Measurements from ENCODE around the gene NENF. TPM values are rescaled to one million over a fixed set of nuclear protein-coding genes. Genes with fewer than 3 reads are reported as not detected.

NENF gene
- total RNA-seq, 2 donors from 2014 or later: 43.4 to 43.9 TPM

- no peaks in the 10 kb centered on the region for H3K36me3 ChIP-seq
- no peaks in the 10 kb centered on the region for H3K27me3 ChIP-seq
- no peaks in the 10 kb centered on the region for H3K4me1 ChIP-seq
- TF ChIP-seq, protein P1, sequence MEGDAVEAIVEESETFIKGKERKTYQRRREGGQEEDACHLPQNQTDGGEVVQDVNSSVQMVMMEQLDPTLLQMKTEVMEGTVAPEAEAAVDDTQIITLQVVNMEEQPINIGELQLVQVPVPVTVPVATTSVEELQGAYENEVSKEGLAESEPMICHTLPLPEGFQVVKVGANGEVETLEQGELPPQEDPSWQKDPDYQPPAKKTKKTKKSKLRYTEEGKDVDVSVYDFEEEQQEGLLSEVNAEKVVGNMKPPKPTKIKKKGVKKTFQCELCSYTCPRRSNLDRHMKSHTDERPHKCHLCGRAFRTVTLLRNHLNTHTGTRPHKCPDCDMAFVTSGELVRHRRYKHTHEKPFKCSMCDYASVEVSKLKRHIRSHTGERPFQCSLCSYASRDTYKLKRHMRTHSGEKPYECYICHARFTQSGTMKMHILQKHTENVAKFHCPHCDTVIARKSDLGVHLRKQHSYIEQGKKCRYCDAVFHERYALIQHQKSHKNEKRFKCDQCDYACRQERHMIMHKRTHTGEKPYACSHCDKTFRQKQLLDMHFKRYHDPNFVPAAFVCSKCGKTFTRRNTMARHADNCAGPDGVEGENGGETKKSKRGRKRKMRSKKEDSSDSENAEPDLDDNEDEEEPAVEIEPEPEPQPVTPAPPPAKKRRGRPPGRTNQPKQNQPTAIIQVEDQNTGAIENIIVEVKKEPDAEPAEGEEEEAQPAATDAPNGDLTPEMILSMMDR (IDR thresholded peaks at IDR 0.05): no peak
- no peak overlapping the region for H3K27ac ChIP-seq
- no peak overlapping the region for H3K4me3 ChIP-seq
- no peaks in the 10 kb centered on the region for H3K9me3 ChIP-seq
- no peak overlapping the region for H3K9ac ChIP-seq (ENCODE audit: low read depth in 2 of 2, low read length in 2 of 2)
- intact Hi-C loops (cut with DNase I): no loop called here
- DNase-seq: no peak
Observed at GRCh38 chr1:212412374-212412773, 20.3 kb upstream of the NENF start.

DNA sequence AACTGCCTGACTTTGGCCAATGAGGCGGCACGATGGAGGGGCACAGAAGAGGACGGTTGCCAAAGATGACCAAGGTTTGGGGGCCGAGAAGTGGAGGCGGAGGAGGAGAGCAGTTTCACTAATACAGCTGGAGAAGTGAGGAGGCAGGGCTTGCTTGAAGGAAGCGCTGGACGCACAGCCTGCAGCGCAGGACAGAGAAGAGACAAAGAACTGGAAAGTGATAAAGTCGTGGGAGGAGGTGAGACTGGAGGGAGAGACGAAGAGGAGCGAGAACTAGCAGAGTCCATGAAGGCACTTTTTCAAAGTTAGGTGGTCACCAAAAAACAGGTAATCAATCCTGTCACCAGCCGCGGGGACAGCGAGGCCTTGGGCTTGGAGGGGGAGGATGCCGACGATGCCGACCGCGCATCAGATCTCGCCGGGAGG is 18.8 kb upstream of the NENF start:
- H3K4me1 ChIP-seq: no peaks in the 10 kb centered on the region
- DNase-seq: no peak
- H3K27ac ChIP-seq: peak overlapping the region; percentile 47
- TF ChIP-seq, protein P1 (IDR thresholded peaks at IDR 0.05): no peak
- H3K4me3 ChIP-seq: peak overlapping the region; percentile 98
- no peaks in the 10 kb centered on the region for H3K36me3 ChIP-seq
- intact Hi-C loops (cut with DNase I): no loop called here
- no peaks in the 10 kb centered on the region for H3K27me3 ChIP-seq
- H3K9ac ChIP-seq (ENCODE audit: low read depth in 2 of 2, low read length in 2 of 2): peak overlapping the region; percentile 55 to 80
- H3K9me3 ChIP-seq: no peaks in the 10 kb centered on the region

GRCh38 chr1:212414328-212415106 is 18.2 kb upstream of the NENF start, which contains the start of gene PACC1:
Gene PACC1 (minus strand): TSS chr1:212414886. CDS start chr1:212414757, 129 bp downstream.
- Histone ChIP-seq H3K9me3 (no peaks in the 10 kb centered on the region), H3K9ac (ENCODE audit: low read depth in 2 of 2, low read length in 2 of 2) (peak within 1 kb of the TSS; percentile 55 to 80), H3K27me3 (no peaks in the 10 kb centered on the region), H3K27ac (peak within 1 kb of the TSS; percentile 47), H3K4me3 (peak within 1 kb of the TSS; percentile 98), H3K36me3 (no peaks in the 10 kb centered on the region), H3K4me1 (no peaks in the 10 kb centered on the region)
- TF ChIP-seq, protein P1 (IDR thresholded peaks at IDR 0.05): no peak
- peak; percentile 91 for DNase-seq
- intact Hi-C loops (cut with DNase I): no loop called here

GRCh38 chr1:212415107-212415841 is 17.4 kb upstream of the NENF start:
- Histone ChIP-seq H3K4me1 (no peaks in the 10 kb centered on the region), H3K9me3 (no peaks in the 10 kb centered on the region), H3K4me3 (peak overlapping the region; percentile 98), H3K9ac (ENCODE audit: low read depth in 2 of 2, low read length in 2 of 2) (peak overlapping the region in 1 of 2 donors; percentile 55), H3K36me3 (no peaks in the 10 kb centered on the region), H3K27ac (peak overlapping the region; percentile 34), H3K27me3 (no peaks in the 10 kb centered on the region)
- intact Hi-C loops (cut with DNase I): no loop called here
- no peak for DNase-seq
- TF ChIP-seq, protein P1 (IDR thresholded peaks at IDR 0.05): no peak

DNA sequence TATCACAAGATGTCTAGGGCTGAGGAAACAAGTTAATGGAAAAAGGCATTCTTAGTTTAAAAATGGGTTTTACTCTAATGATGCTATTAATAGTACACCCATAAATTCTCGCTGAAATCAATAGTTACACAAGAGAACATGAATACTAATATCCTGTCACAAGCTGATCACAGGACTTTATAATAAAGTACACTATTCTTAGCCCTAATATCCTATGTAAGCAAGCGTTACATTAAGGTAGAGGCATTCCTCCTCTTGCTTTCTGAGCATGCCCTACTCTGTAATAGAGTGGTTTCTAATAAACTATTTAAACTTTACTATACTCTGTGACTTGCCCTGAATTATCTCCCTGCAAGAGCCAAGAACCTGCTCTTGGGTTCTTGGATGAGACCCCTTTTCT is 11.6 kb upstream of the NENF start:
- TF ChIP-seq, protein P1 (IDR thresholded peaks at IDR 0.05): no peak
- DNase-seq: no peak
- Histone ChIP-seq H3K27ac (no peak overlapping the region), H3K27me3 (no peaks in the 10 kb centered on the region), H3K9ac (ENCODE audit: low read depth in 2 of 2, low read length in 2 of 2) (no peak overlapping the region), H3K4me3 (no peak overlapping the region), H3K4me1 (no peaks in the 10 kb centered on the region), H3K36me3 (no peaks in the 10 kb centered on the region), H3K9me3 (no peaks in the 10 kb centered on the region)
- intact Hi-C loops (cut with DNase I): no loop called here

Data from colonic mucosa (tissue), 4 donors.